Dermis blood vessel endothelial cell (primary cell): Measurements from ENCODE around the gene NDUFB10. TPM values are rescaled to one million over a fixed set of nuclear protein-coding genes. Genes with fewer than 3 reads are reported as not detected.
"Not testable (repeated sequence)": the region's sequence is repeated elsewhere in the genome, so short reads cannot be mapped to it uniquely, and the experiment has no call there.

Experiments used
- DNase-seq: peaks from one replicate; pipeline ENCODE4 v3.0.0; 2010
- total RNA-seq: library from RNA; depleted of rRNA; stranded (reverse); fragments of >200 nt; gene quantifications from 2 replicates; pipeline ENCODE4 v1.2.3, GENCODE V29; 2014

NDUFB10 gene
- total RNA-seq, 1 donor from 2014 or later: 107 TPM

GRCh38 chr16:1926271-1926670 lies 33.1 kb upstream of the NDUFB10 start:
- no peak for DNase-seq

- DNase-seq: peak; percentile 32
Measured at GRCh38 chr16:1929105-1929504, 30.2 kb upstream of the NDUFB10 start.

- peak; percentile 89 for DNase-seq
Measured at GRCh38 chr16:1929578-1930337, 29.6 kb upstream of the NDUFB10 start.

GRCh38 chr16:1930338-1930720 lies 29.0 kb upstream of the NDUFB10 start:
- DNase-seq: no peak

- no peak for DNase-seq
Measured at GRCh38 chr16:1932050-1933028, 27.0 kb upstream of the NDUFB10 start.

- DNase-seq: no peak
Measured at GRCh38 chr16:1933097-1933661, 26.2 kb upstream of the NDUFB10 start.

GRCh38 chr16:1936945-1937479 lies 22.3 kb upstream of the NDUFB10 start:
- DNase-seq: no peak

GRCh38 chr16:1938316-1938715 lies 21.0 kb upstream of the NDUFB10 start:
- no peak for DNase-seq

- no peak for DNase-seq
Measured at GRCh38 chr16:1938910-1939309, 20.4 kb upstream of the NDUFB10 start.

GRCh38 chr16:1939833-1940232 lies 19.5 kb upstream of the NDUFB10 start:
- DNase-seq: not testable (repeated sequence)

- no peak for DNase-seq
Measured at GRCh38 chr16:1940273-1941161, 18.8 kb upstream of the NDUFB10 start.

GRCh38 chr16:1941162-1942046 lies 17.9 kb upstream of the NDUFB10 start:
- peak; percentile 30 for DNase-seq

- DNase-seq: no peak
Measured at GRCh38 chr16:1942047-1942809, 17.1 kb upstream of the NDUFB10 start.

- DNase-seq: peak; percentile 98
Measured at GRCh38 chr16:1942810-1943726, 16.3 kb upstream of the NDUFB10 start, which contains the start of gene MSRB1. TSS of gene MSRB1 (minus strand) at chr16:1943199. CDS start at chr16:1943156, 43 bp downstream.

- DNase-seq: no peak
Measured at GRCh38 chr16:1944612-1945199, 14.6 kb upstream of the NDUFB10 start.

- no peak for DNase-seq
Measured at GRCh38 chr16:1945559-1946391, 13.6 kb upstream of the NDUFB10 start.
